GM21515 (cell line): ENCODE data around the gene TBC1D24.
"Not testable (repeated sequence)": the region's sequence is repeated elsewhere in the genome, so short reads cannot be mapped to it uniquely, and the experiment has no call there.

Source experiments
- ATAC-seq: cut with Tn5 transposase; IDR thresholded peaks from one replicate; pipeline ENCODE4 v1.9.1; 2021; ENCODE audit not compliant: unreplicated experiment

The TBC1D24 gene

DNA sequence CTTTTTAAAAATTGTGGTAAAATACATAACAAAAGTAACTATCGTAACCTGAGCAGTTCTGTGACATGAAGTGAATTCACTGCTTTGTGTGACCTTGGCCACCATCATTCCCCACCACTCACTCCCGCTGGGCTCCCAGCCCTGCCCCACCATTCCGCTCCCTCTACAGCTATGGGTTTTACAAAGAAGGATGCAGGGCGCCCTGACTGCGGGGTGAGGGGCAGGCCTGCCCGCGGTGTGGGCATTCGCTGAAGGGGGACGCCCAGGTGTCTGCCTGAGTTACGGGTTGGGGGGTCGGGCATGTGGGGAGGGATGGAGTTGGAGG lies 56.4 kb downstream of the TBC1D24 start, which contains the start of gene CEMP1:
Gene CEMP1, minus strand, starts transcription at position 38 of the 325 bp plus-strand sequence. CDS start 335 bp downstream, outside the sequence.
- ATAC-seq, result no peak

DNA sequence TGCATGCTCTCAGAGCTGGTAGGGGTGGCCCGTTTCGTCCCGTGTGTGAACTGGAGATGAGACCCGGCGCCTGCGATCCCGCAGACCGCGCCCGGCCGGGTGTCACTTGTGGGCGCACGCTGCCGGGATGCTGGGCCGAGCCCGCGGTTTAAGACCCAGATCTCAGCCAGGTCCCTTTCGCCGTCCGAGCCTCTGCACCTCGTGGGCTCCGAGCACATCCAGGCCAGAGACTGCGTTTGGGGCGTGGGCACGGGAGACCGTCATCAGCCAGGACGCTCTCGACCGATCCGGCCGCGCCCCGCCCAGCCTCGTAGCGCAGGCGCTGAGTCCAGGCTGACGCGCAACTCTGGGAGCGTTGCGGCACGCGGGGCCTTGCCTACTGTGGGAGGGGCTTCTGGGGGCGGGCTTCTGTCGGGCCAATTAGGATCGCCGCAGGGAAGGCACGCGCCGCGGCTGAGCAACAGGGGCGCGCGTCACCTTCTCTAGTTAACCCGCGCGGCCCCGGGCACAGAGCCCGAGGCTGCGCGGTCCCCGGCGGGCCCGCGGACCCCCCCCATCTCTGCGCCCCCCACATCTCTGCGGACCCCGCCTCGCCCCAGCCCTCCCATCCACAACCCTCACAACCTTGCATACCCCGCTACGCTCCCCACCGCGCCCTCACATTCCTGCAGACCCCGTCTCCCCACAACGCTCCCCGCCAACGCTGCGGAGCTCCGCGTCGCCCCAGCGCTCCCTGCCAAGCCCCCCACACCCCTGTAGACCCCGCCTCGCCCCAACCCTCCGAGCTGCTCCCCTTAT lies 57.0 kb downstream of the TBC1D24 start:
- ATAC-seq, result peak; percentile 75

DNA sequence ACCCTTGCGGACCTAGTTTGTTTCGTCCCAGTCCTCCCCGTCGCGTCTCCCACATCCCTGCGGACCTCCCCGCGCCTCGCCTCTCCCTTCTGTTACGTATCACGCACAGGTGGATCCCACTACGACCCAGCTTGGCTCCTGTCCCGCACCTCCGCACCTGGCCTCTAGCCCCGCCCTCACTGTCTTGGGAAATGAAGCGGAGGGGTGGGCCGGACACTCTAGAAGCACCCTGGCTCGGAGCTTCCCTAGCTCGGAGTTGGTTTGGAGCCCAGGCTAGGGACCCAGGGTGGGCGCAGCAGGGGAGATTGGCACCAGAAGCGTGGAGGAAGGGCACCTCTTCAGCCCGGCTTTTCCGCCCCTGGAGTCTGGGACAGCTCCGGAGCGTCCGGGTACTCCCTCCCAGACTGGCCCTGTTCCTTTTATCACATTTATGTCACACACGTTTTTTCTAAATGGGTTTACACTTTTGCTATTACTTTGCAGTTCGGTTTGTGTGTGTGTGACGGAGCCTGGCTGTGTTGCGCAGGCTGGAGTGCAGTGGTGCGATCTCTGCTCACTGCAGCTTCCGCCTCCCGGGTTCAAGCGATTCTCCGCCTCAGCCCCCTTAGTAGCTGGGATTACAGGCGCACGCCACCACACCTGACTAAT lies 57.7 kb downstream of the TBC1D24 start:
- ATAC-seq, result no peak

DNA sequence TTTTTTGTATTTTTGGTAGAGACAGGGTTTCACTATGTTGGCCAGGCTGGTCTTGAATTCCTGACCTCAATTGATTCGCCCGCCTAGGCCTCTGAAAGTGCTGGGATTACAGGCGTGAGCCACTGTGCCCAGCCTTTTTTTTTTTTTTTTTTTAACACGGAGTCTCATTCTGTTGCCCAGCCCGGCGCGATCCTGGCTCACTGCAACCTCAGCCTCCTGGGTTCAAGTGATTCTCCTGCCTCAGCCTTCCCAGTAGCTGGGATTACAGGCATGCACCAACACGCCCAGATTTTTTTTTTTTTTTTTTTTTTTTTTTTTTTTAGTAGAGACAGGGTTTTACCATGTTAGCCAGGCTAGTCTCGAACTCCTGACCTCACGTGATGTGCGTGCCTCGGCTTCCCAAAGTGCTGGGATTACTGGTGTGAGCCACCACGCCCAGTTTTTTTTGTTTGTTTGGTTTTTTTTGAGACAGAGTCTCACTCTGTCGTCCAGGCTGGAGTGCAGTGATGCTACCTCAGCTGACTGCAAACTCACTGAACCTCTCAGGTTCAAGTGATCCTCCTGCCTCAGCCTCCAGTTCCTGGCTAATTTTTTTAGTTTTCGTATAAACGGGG lies 58.3 kb downstream of the TBC1D24 start:
- ATAC-seq, result not testable (repeated sequence)

DNA sequence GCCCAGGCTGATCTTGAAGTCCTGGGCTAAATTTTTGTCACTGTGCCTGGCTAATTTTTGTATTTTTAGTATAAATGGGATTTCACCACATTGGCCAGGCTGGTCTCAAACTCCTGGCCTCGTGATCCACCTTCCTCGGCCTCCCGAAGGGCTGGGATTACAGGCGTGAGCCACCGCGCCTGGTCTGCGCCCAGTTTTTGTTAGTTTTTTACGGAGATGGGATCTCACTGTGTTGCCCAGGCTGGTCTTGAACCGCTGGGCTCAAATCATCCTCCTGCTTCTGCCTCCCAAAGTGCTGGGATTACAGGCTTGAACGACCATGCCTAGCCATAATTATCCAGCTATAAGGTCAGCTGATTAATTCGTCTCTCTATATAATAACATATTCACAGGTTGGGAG lies 59.0 kb downstream of the TBC1D24 start:
- ATAC-seq, result no peak

DNA sequence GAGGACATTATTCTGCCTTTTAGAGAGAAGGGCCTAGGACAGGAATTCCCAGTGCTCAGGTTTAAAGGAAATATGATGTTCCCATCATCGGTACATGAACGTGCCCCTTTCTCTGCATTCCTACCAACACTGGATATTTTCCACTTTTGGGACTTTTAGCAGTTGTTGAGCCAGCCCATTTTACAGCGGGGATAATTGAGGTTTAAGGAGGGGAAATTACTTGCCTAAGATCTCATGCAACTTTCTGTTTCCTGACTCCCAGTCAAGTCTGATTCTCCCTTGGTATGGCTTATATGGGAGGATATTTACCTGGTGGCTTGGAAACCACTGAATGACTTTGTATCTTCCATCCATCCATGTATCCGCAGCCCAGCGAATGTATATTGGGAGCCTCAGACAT lies 59.4 kb downstream of the TBC1D24 start:
- not testable (repeated sequence) for ATAC-seq

DNA sequence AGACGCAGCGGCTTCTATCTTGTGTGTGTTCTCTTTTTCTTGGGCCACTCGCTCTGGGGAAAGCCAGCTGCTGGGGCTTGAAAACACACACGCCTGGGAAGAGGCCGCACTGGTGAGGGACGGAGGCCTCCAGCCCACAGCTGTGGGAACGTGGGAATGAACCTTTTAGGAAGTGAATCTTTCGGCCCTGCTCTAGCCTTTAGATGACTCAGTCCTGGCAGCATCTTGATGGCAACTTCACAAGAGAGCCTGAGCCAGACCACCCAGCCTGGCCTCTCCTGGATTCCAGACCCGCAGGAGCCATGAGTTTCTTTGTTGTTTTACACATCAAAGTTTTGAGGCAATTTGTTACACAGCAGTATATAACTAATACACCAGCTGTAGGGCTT lies 60.7 kb downstream of the TBC1D24 start:
- ATAC-seq, result no peak

DNA sequence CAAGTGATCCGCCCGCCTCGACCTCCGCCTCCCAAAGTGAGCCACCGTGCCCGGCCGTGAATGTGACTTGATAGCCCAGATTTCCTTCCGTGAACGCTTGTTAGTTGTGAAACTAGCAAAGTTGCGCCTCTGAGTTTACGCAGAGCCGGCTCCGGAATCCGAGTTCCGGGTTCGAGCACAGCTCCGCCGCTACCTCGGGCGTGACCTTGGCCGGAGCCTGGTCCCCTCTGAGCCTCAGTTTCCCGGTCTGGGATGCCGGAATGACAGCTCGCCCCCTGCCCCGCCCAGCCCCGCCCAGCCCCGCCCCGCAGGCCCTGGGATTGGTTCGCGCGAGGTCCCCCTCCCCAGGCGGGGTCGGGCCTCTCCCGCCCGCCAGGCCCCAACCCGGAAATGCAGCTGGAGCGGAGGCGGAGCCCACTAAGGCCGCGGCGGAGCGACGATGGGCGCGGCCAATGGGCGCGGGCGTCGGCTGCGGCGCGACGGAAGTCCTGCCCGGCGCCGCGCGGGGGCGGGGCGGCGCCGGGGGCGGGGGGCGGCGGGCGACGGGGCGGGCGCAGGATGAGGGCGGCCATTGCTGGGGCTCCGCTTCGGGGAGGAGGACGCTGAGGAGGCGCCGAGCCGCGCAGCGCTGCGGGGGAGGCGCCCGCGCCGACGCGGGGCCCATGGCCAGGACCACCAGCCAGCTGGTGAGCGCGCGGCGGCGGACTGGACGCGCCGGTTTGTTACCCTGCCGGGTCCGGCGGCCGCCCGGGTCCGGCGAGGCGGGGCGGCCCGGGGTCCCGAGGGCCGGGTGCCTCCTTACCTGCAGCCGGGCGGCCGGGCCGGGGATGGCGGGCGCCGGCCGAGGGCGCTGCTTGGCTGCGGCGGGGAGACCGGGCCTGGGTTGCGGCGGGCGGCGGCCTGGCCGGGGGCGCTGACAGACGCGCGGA lies 62.8 kb downstream of the TBC1D24 start, which contains the start of gene PDPK1:
Gene PDPK1, plus strand, starts transcription at position 571 of the 929 bp plus-strand sequence. Its CDS starts 92 bp downstream, at position 663.
- peak; percentile 71 for ATAC-seq

DNA sequence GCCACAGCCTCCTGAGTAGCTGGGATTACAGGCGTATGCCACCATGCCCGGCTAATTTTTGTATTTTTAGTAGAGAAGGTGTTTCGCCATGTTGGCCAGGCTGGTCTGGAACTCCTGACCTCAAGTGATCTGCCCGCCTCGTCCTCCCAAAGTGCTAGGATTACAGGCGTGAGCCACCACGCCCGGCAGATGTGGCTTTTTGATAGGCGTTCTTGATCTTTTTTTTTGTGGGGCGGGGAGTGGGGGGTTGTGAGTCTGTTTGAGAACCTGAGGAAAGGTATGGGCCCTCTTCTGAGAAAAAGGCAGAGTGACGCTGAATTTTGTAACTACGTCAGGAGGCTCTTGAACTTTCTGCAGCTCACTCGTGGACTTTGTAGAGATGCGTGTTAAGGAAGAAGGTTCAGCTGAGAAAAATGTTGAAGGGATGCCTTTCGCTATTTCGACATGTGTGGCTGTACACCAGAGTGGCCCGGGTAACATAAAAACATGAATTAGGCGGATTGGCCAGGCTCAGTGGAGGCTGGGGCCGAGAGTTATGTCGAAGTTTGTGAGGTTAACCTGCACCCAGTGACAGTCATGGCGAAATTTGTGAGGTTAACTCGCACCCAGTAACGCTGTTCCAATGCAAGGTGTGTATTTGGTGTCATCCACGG lies 64.4 kb downstream of the TBC1D24 start:
- not testable (repeated sequence) for ATAC-seq

DNA sequence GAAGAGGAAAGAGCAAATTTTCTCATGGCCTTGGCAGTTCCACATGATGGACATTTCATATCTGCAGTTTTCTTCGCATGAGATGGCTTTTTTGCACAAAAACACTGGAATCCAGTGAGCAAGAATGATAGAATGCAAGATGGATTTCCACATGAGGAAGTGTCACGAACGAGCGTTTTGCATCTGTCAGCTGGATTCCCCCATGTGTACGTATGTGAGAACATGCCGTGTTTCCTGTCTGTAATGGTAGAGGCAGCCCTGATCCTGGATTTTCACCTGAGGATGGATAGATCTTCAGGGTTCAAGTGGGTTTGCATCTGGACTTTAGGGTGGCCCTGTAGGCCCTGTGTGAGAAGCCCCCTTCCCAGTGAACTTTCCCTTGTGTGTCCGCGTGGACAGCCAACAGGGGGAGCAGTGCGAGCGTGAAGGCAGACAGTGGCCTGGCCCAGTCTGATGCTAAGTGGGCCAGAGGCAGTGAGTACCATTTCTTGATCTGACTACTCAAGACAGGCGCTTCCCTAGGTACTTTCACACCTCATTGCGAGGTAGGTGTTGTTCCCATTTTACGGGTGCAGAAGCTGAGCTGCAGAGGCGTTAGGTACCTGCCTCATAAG lies 65.0 kb downstream of the TBC1D24 start:
- ATAC-seq, result not testable (repeated sequence)

DNA sequence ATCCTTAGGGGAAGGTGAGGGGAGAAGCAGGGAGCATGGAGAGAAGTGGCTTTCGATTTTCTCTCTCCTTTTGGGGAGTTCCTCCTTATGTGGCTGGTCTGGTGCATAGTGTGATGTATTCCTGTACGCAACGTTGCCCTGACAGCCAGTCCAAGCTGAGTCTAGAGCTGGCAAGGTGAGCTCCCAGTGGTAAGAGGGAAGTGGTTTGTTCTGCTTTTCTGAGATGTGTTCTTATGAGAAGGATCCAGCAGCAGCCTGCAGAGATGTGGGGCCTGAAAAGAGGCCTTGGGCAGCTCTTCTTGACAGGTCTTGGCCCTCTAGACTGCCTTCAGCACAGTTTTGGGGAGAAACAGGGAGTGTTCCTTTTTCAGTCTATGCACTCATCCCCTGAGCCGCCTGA lies 66.0 kb downstream of the TBC1D24 start:
- not testable (repeated sequence) for ATAC-seq

DNA sequence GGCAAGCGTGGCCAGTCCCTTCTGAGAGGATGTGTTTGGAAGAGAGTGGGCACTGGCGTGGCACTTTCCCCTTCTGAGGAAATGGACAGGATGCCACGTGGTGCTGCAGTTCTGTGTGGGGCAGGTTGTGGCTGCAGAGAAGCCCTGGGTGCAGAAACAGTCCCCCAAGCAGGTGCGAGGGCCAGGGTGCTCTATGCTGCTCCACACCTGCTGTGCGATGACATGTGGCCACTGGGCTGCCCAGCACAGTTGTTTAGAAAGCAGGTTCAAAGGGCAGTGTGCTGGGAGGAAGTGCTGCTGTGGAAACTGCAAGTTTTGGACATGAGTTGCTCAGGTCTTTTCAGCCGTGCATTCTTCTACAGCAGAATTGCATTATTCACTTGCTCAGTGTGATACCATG lies 66.5 kb downstream of the TBC1D24 start:
- not testable (repeated sequence) for ATAC-seq

DNA sequence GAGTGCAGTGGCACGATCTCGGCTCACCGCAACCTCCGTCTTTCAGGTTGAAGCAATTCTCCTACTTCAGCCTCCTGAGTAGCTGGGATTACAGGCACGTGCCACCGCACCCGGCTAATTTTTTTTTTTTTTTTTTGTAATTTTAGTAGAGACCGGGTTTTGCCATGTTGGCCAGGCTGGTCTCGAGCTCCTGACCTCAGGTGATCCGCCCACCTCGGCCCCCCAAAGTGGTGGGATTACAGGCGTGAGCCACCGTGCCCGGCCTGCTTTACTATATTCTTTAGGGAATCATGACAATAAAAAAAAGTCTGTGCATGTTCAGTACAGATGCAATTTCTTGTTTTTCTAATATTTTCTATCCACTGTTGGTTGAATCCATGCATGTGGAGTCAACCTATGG lies 68.8 kb downstream of the TBC1D24 start:
- not testable (repeated sequence) for ATAC-seq

DNA sequence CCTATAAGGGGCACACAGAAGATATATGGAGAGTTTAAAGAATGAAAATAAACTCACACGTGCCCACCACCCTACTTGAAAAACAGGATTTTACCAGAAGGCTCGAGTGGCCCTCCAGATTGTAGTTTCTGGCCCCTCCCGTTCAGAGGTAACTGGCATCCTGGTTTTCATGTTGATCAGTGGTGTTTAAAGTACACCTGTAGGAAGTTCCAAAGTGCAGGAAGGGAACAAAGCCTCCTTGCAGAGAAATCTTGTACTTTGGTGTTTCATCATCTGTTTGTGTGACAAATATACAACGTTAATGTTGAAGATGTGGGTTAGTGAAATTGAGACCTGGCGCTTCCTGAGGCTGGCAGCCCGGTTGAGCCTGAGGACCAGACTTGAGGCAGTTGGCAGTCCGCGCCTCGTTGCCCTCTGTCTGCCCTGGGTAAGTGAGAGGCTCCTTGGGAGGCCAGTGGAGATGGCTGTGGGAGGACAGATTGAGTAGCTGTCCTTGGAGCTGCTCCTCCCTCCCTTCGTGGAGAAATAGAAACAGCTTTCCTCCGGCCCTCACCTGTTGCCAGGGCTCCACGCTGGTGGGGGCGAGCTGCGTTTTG lies 75.5 kb downstream of the TBC1D24 start:
- ATAC-seq, result not testable (repeated sequence)

DNA sequence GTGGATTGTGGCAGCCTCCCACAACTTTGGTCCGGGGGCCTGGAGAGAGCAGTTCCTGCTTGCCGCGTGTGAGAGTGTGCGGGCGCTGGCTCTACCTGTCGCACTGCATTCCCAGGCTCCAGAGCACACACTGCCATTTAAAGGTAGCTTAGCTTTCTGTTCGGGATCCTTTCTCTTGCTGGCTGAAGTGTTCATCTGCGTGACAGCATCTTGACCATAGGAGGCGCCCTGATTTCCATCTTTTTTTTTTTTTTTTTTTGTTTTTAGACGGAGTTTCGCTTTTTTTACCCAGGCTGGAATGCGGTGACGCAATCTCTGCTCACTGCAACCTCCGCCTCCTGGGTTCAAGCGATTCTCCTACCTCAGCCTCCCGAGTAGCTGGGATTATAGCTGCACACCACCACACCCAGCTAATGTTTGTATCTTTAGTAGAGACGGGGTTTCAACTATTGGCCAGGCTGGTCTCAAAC lies 76.5 kb downstream of the TBC1D24 start:
- ATAC-seq, result not testable (repeated sequence)

DNA sequence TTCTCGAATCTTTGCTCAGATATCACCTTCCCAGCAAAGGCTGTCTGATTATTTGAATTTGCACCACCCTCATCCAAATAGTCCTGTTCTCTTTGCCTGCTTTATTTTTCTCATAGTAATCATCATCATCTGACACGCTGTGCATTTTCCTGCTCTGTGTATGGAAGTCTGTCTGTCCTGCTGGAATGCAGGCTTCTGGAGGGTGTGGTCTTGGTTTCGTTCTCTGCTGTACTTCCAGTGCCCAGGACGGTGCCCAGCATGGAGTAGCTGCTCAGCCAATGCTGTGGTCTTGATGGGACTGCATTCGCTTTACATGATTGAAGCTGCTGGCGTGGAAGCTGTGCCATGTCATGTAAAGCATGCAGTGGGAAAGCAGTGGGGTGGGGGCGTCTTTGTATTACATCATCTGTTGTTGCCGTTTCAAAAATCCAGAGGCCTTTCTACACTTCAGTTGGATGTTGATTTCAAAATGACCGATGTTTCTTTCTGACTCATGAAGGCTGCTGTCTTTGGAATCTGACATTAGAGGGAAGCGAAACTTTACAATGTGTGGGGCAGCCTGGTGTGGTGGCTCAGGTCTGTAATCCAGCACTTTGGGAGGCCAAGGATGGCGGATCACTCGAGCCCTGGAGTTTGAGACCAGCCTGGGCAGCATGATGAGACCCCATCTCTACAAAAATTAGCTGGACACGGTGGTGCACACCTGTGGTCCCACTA lies 79.9 kb downstream of the TBC1D24 start:
- ATAC-seq, result not testable (repeated sequence)
